ELR (cell line): ENCODE measurements around the gene TAS2R40.
"Not testable (repeated sequence)": the region's sequence is repeated elsewhere in the genome, so short reads cannot be mapped to it uniquely, and the experiment has no call there.

Experiments used
- DNase-seq: peaks from one replicate; pipeline ENCODE4 v3.0.0-alpha.2; 2015; ENCODE audit warnings: low read depth

TAS2R40 gene

GRCh38 chr7:143250822-143251221 lies 29.0 kb downstream of the TAS2R40 start:
- DNase-seq, result no peak

DNA sequence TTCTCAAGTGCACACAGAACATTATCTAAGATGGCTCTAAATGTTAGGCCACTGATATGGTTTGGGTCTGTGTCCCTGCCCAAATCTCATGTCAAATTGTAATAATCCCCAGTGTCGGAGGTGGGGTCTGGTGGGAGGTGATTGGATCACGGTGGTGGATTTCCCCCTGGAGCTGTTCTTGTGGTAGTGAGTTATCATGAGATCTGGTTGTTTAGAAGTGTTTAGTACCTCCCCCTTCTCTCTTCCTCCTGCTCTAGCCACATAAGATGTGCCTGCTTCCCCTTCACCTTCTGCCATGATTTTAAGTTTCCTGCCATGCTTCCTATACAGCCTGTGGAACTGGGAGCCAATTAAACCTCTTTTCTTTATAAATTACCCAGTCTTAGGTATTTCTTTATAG lies 30.2 kb downstream of the TAS2R40 start:
- DNase-seq, result no peak

DNA sequence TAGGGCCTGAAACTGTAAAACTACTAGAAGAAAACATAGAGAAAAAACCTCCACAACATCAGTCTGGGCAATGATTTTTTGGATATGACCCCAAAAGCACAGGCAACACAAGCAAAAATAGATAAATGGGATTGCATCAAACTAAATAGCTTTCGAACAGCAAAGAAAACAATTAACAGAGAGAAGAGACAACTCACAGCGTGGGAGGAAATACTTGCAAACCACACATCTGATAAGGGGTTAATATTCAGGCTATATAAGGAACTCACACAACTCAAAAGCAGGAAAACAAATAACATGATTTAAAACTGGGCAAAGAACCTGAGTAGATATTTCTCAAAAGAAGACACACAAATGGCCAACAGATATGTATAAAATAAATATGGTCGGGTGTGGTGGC lies 33.7 kb downstream of the TAS2R40 start:
- no peak for DNase-seq

DNA sequence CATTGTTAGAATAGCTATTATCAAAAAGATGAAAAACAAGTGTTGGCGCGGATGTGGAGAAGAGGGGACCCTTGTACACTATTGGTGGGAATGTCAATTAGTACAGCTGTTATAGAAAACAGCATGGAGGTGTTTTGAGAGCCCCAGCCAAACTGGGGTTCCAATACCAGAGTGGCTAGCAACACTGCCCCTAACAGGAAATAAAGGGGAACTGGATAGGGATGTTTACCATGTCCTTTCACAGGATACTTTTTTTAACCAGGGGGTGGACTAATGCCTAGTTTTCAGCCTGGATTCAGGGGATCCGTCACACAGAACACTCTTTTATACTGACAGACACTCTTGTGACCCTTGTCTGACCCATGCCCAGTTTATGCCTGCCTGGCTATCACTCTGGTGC lies 34.5 kb downstream of the TAS2R40 start:
- no peak for DNase-seq

GRCh38 chr7:143256932-143257331 lies 35.1 kb downstream of the TAS2R40 start:
- DNase-seq, result no peak

- DNase-seq, result peak; percentile 37
Measured at GRCh38 chr7:143257501-143257900, 35.7 kb downstream of the TAS2R40 start.

- no peak for DNase-seq
Measured at GRCh38 chr7:143258831-143259230, 37.0 kb downstream of the TAS2R40 start.

DNA sequence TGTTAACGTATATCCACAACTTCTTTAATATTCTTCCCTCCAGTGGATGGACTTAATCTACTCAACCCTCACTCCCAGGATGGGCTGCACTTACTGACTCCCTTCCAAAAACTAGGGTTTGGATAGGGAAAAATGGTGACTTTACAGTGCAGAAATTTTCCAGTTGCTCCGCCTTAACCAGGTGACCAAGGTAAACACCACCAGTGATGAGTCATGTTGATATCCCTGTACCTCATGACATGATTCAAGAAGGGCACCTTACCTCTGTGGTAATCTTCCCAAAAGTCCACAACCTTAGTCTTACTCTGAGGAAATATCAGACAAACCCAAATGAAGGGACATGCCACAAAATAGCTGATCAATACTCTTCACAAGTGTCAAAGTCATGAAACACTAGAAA lies 37.9 kb downstream of the TAS2R40 start:
- no peak for DNase-seq

DNA sequence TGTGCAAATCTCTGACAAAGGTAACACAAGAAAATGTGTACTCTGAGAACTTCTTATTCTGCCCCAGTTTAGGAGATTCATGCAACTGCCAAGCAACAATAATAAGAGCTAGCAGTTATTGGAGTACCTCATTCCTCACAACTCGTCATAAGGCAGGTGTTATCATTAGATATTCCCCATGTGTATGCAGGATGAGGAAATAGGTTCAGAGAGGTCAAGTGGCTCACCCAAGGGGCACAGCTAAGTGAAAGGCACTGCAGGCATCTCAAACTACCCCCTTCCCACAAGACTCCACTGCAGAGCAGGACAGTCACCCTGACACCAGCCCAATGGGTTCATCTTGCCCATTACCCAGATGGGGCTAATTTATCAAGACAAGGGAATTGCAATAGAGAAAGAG lies 40.1 kb downstream of the TAS2R40 start:
- no peak for DNase-seq

GRCh38 chr7:143263266-143264195 lies 41.7 kb downstream of the TAS2R40 start, which contains the start of gene GSTK1:
TSS of gene GSTK1 (plus strand) at chr7:143263441. CDS start at chr7:143263514, 73 bp downstream.
- DNase-seq, result peak; percentile 71

DNA sequence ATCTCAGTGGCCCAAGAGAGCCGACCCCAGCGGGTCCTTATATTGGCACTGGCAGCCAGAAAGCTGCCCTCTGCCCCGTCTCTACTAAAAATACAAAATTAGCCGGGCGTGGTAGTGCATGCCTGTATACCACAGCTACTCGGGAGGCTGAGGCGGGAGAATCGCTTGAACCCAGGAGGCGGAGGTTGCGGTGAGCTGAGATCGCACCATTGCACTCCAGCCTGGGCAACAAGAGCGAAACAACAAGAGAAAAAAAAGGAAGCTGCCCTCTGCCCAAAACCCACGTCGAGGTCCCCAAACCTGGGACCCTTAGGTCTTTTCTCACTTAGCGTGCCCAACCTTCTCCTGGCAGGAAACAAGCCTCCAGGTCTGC lies 42.3 kb downstream of the TAS2R40 start:
- DNase-seq, result not testable (repeated sequence)

- no peak for DNase-seq
Measured at GRCh38 chr7:143265017-143265693, 43.3 kb downstream of the TAS2R40 start.

DNA sequence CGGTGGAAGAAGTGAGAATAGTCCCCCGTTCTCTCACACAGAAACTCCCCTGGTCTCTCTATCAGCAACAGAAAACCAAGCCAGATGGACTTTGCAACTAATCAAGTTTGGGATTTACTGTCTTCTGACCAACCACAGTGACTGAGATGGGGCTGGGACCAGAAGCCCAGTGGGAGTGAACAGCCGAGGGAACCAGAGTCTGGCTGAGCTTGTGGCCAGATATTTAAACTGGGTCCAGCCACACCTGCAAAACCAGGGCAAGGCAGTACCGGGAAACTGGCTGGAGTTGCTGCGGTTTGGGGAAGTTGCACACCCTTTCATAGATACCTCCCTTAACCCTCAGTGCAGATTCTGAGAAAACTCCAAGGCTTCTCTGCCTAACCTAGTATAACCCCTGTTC lies 47.4 kb downstream of the TAS2R40 start:
- DNase-seq, result no peak

- no peak for DNase-seq
Measured at GRCh38 chr7:143271240-143271639, 49.4 kb downstream of the TAS2R40 start.
